Measurements from ENCODE around the gene AURKA.
A peak's percentile ranks its signal among the peaks of the same experiment; 100 is the strongest.

Gene AURKA

GRCh38 chr20:56428881-56429280, 36.9 kb upstream of the AURKA start:
- no peak for DNase-seq
- no peak for ATAC-seq (replicated peaks)

GRCh38 chr20:56428410-56428809, 36.4 kb upstream of the AURKA start:
- H3K4me3 Mint-ChIP-seq, result peak overlapping the region in 1 of 2 donors; percentile 51
- ATAC-seq (replicated peaks), result no peak

More at GRCh38 chr20:56428881-56429280, 36.9 kb upstream of the AURKA start:
- Mint-ChIP-seq H3K27ac (peak overlapping the region; percentile 65 to 86), H3K4me3 (peak overlapping the region; percentile 51 to 85), H3K9me3 (peaks cover 0 to 1% of the 10 kb centered on the region in 2 donors), H3K27me3 (no peaks in the 10 kb centered on the region), H3K36me3 (ENCODE audit: insufficient read depth) (peaks cover 3% of the 10 kb centered on the region), H3K4me1 (ENCODE audit: low read depth in 2 of 2) (peaks cover 30 to 34% of the 10 kb centered on the region in 2 donors)

GRCh38 chr20:56427797-56428196, 35.8 kb upstream of the AURKA start:
- Mint-ChIP-seq H3K4me1 (ENCODE audit: low read depth in 2 of 2) (peaks cover 20 to 25% of the 10 kb centered on the region in 2 donors), H3K4me3 (peak overlapping the region in 1 of 2 donors; percentile 15), H3K9me3 (peaks cover 0 to 1% of the 10 kb centered on the region in 2 donors), H3K27ac (peak overlapping the region; percentile 56 to 65), H3K27me3 (no peaks in the 10 kb centered on the region), H3K36me3 (ENCODE audit: insufficient read depth) (peaks cover 3% of the 10 kb centered on the region)
- DNase-seq (no peak), ATAC-seq (replicated peaks) (no peak)

More at GRCh38 chr20:56428410-56428809, 36.4 kb upstream of the AURKA start:
- Mint-ChIP-seq H3K4me1 (ENCODE audit: low read depth in 2 of 2) (peaks cover 25 to 30% of the 10 kb centered on the region in 2 donors), H3K27ac (peak overlapping the region; percentile 56 to 65), H3K9me3 (peaks cover 0 to 1% of the 10 kb centered on the region in 2 donors), H3K36me3 (ENCODE audit: insufficient read depth) (peaks cover 3% of the 10 kb centered on the region), H3K27me3 (no peaks in the 10 kb centered on the region)
- DNase-seq, result no peak

- Mint-ChIP-seq H3K9me3 (peaks cover 0 to 1% of the 10 kb centered on the region in 2 donors), H3K27ac (peak overlapping the region in 1 of 2 donors; percentile 56), H3K27me3 (no peaks in the 10 kb centered on the region), H3K4me3 (no peak overlapping the region), H3K36me3 (ENCODE audit: insufficient read depth) (peaks cover 3% of the 10 kb centered on the region), H3K4me1 (ENCODE audit: low read depth in 2 of 2) (peaks cover 20 to 32% of the 10 kb centered on the region in 2 donors)
- DNase-seq (no peak), ATAC-seq (replicated peaks) (no peak)
These were observed 34.9 kb upstream of the AURKA start for GRCh38 chr20:56426926-56427325.

GRCh38 chr20:56426026-56426425, 34.0 kb upstream of the AURKA start:
- Mint-ChIP-seq H3K27ac (no peak overlapping the region), H3K4me3 (no peak overlapping the region)

GRCh38 chr20:56424931-56425330, 32.9 kb upstream of the AURKA start:
- H3K27me3 Mint-ChIP-seq, result no peaks in the 10 kb centered on the region
- no peak overlapping the region for H3K4me3 Mint-ChIP-seq
- peak overlapping the region in 1 of 2 donors; percentile 46 for H3K27ac Mint-ChIP-seq
- peaks cover 3% of the 10 kb centered on the region for H3K36me3 Mint-ChIP-seq (ENCODE audit: insufficient read depth)
- DNase-seq, result no peak
- H3K4me1 Mint-ChIP-seq (ENCODE audit: low read depth in 2 of 2), result peaks cover 26 to 35% of the 10 kb centered on the region in 2 donors
- no peak for ATAC-seq (replicated peaks)
- H3K9me3 Mint-ChIP-seq, result peaks cover 0 to 1% of the 10 kb centered on the region in 2 donors

More at GRCh38 chr20:56426026-56426425, 34.0 kb upstream of the AURKA start:
- H3K4me1 Mint-ChIP-seq (ENCODE audit: low read depth in 2 of 2), result peaks cover 25 to 37% of the 10 kb centered on the region in 2 donors
- ATAC-seq (replicated peaks), result no peak
- H3K9me3 Mint-ChIP-seq, result peaks cover 0 to 1% of the 10 kb centered on the region in 2 donors
- peaks cover 3% of the 10 kb centered on the region for H3K36me3 Mint-ChIP-seq (ENCODE audit: insufficient read depth)
- H3K27me3 Mint-ChIP-seq, result no peaks in the 10 kb centered on the region
- no peak for DNase-seq

DNA sequence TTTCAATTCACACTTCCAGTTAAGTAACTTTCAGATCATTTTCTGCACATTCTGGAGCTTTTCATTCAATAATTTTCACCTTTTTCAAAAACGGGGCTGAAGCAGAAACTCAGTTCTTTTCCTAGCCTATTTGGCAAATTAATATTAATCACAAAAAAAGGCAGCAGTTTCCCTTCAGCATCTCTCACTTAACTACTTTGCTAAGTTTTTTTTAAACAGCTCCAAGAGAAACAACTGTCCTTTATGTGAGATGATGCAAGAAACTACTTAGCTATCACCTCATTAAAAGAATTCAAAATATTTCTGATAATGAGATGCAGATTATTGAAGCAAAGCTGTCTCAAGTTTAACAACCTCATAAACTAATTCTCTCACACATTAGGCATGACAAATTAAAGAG, 31.9 kb upstream of the AURKA start:
- no peak overlapping the region for H3K27ac Mint-ChIP-seq
- ATAC-seq (replicated peaks), result no peak
- peaks cover 18 to 29% of the 10 kb centered on the region in 2 donors for H3K4me1 Mint-ChIP-seq (ENCODE audit: low read depth in 2 of 2)
- H3K9me3 Mint-ChIP-seq, result no peaks in the 10 kb centered on the region
- no peak overlapping the region for H3K4me3 Mint-ChIP-seq
- H3K27me3 Mint-ChIP-seq, result no peaks in the 10 kb centered on the region
- peaks cover 3% of the 10 kb centered on the region for H3K36me3 Mint-ChIP-seq (ENCODE audit: insufficient read depth)
- DNase-seq, result no peak

DNA sequence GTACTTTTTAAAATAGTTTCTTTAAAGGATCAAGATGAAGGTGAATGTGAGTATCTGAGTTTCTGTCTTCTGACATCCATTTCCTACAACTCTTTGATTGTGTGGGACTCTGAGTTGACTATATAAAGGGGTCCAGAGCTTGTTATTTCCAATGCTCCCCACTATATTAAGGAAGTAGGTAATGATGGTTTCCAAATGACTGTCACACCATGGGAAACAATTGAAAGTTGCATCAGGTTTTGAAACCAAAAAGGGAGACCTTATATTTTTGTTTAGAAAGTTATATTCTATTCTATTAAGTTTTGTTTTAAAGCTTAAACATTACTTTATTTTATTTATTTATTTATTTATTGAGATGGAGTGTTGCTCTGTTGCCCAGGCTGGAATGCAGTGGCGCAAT, 31.2 kb upstream of the AURKA start:
- DNase-seq (no peak), ATAC-seq (replicated peaks) (no peak)
- peaks cover 23 to 28% of the 10 kb centered on the region in 2 donors for H3K4me1 Mint-ChIP-seq (ENCODE audit: low read depth in 2 of 2)
- H3K36me3 Mint-ChIP-seq (ENCODE audit: insufficient read depth), result peaks cover 3% of the 10 kb centered on the region
- H3K4me3 Mint-ChIP-seq, result no peak overlapping the region
- H3K27me3 Mint-ChIP-seq, result no peaks in the 10 kb centered on the region
- H3K27ac Mint-ChIP-seq, result peak overlapping the region in 1 of 2 donors; percentile 51
- H3K9me3 Mint-ChIP-seq, result no peaks in the 10 kb centered on the region

GRCh38 chr20:56422824-56423189, 30.8 kb upstream of the AURKA start:
- ATAC-seq (replicated peaks) (no peak), DNase-seq (no peak)
- Mint-ChIP-seq H3K36me3 (ENCODE audit: insufficient read depth) (peaks cover 3% of the 10 kb centered on the region), H3K4me1 (ENCODE audit: low read depth in 2 of 2) (peaks cover 25 to 28% of the 10 kb centered on the region in 2 donors), H3K27ac (peak overlapping the region in 1 of 2 donors; percentile 51), H3K9me3 (no peaks in the 10 kb centered on the region), H3K4me3 (no peak overlapping the region), H3K27me3 (no peaks in the 10 kb centered on the region)

- H3K36me3 Mint-ChIP-seq (ENCODE audit: insufficient read depth), result peaks cover 3% of the 10 kb centered on the region
- H3K27ac Mint-ChIP-seq, result peak overlapping the region in 1 of 2 donors; percentile 51
- H3K4me3 Mint-ChIP-seq, result peak overlapping the region in 1 of 2 donors; percentile 10
- no peaks in the 10 kb centered on the region for H3K27me3 Mint-ChIP-seq
- H3K9me3 Mint-ChIP-seq, result no peaks in the 10 kb centered on the region
- H3K4me1 Mint-ChIP-seq (ENCODE audit: low read depth in 2 of 2), result peaks cover 27 to 34% of the 10 kb centered on the region in 2 donors
- DNase-seq (no peak), ATAC-seq (replicated peaks) (no peak)
These were observed 30.2 kb upstream of the AURKA start for GRCh38 chr20:56422076-56422823.

GRCh38 chr20:56420940-56421688, 29.1 kb upstream of the AURKA start:
- Mint-ChIP-seq H3K27ac (peak overlapping the region in 1 of 2 donors; percentile 38), H3K36me3 (ENCODE audit: insufficient read depth) (peaks cover 6% of the 10 kb centered on the region), H3K4me3 (peak overlapping the region; percentile 29 to 41), H3K9me3 (no peaks in the 10 kb centered on the region), H3K27me3 (no peaks in the 10 kb centered on the region), H3K4me1 (ENCODE audit: low read depth in 2 of 2) (peaks cover 30 to 40% of the 10 kb centered on the region in 2 donors)
- DNase-seq, result no peak
- ATAC-seq (replicated peaks), result no peak

GRCh38 chr20:56420028-56420427, 28.0 kb upstream of the AURKA start:
- Mint-ChIP-seq H3K27ac (no peak overlapping the region), H3K9me3 (no peaks in the 10 kb centered on the region), H3K4me1 (ENCODE audit: low read depth in 2 of 2) (peaks cover 30 to 43% of the 10 kb centered on the region in 2 donors), H3K4me3 (no peak overlapping the region), H3K36me3 (ENCODE audit: insufficient read depth) (peaks cover 9% of the 10 kb centered on the region), H3K27me3 (no peaks in the 10 kb centered on the region)
- ATAC-seq (replicated peaks) (no peak), DNase-seq (no peak)

DNA sequence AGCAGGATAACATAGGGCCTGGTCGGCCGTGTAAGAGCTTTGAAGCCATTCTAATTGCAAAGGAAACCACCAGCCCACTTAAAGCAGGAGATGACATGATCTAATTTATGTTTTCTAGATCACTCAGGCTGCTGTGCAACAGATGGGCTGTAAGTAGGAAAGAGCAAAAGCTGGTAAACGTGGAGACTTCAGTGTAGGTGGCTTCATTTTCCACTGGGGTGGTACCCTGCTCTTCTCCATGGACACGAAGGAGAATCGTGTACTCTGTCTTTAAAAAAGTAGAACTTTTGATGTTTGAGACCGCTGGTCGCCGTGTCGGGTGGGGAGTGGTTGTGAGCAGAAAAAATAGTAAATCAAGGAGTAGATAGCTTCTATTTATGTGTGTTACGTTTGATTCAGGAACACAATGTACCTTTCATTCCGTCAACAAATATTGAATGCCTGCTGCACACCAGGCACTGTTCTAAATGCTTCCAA, 26.4 kb upstream of the AURKA start:
- H3K9me3 Mint-ChIP-seq, result no peaks in the 10 kb centered on the region
- DNase-seq (no peak), ATAC-seq (replicated peaks) (peak; percentile 63)
- peak overlapping the region; percentile 43 to 71 for H3K4me3 Mint-ChIP-seq
- peaks cover 7% of the 10 kb centered on the region for H3K36me3 Mint-ChIP-seq (ENCODE audit: insufficient read depth)
- H3K4me1 Mint-ChIP-seq (ENCODE audit: low read depth in 2 of 2), result peaks cover 35 to 54% of the 10 kb centered on the region in 2 donors
- H3K27ac Mint-ChIP-seq, result peak overlapping the region; percentile 73 to 82
- H3K27me3 Mint-ChIP-seq, result no peaks in the 10 kb centered on the region

All from effector memory CD8-positive, alpha-beta T cell (primary cell).